Kidney (tissue), 14 donors: Measurements from ENCODE around the gene DNAJC9. TPM values are rescaled to one million over a fixed set of nuclear protein-coding genes. Genes with fewer than 3 reads are reported as not detected.
A peak's percentile ranks its signal among the peaks of the same experiment; 100 is the strongest.

Source experiments
- DNase-seq, 5 donors: peaks; one replicate each; pipeline ENCODE4 v3.0.0-alpha.2; 2013 to 2020
- FAIRE-seq: peaks from 2 replicates; lab custom pipeline; 2012; peaks lifted over from hg19 to GRCh38; lab: Jason Lieb, UNC
- H3K27ac ChIP-seq, 2 donors: one replicate each; pipeline ENCODE4 v1.7.0; 2013; ENCODE audit warnings: low read depth in 2 of 2, low read length in 2 of 2, inconsistent platforms in 1 of 2
- H3K27me3 ChIP-seq: one replicate; pipeline ENCODE4 v1.7.1; 2013; ENCODE audit warnings: low read length, inconsistent platforms; ENCODE audit not compliant: control insufficient read depth, insufficient read depth
- H3K36me3 ChIP-seq, 3 donors: one replicate each; pipeline versions ENCODE4 v1.7.0 to v1.7.1; 2013; ENCODE audit warnings: low read length in 3 of 3, control low read depth in 1 of 3, inconsistent platforms in 1 of 3; ENCODE audit not compliant: insufficient read depth in 3 of 3, control insufficient read depth in 2 of 3
- H3K4me1 ChIP-seq, 3 donors: one replicate each; pipeline versions ENCODE4 v1.7.0 to v1.7.1; 2013; ENCODE audit warnings: low read length in 3 of 3, inconsistent platforms in 1 of 3, low read depth in 1 of 3; ENCODE audit not compliant: control insufficient read depth in 2 of 3, insufficient read depth in 2 of 3
- H3K4me3 ChIP-seq, 3 donors: one replicate each; pipeline versions ENCODE4 v1.7.0 to v1.8.1; 2013; ENCODE audit warnings: low read length in 3 of 3, control low read depth in 1 of 3, inconsistent platforms in 1 of 3
- H3K9ac ChIP-seq, 3 donors: one replicate each; pipeline versions ENCODE4 v1.7.0 to v1.7.1; 2013; ENCODE audit warnings: low read length in 3 of 3, control low read depth in 1 of 3, inconsistent platforms in 1 of 3
- H3K9me3 ChIP-seq, 3 donors: one replicate each; pipeline versions ENCODE4 v1.7.0 to v1.7.1; 2013; ENCODE audit warnings: low read length in 3 of 3, control low read depth in 1 of 3, inconsistent platforms in 1 of 3; ENCODE audit not compliant: control insufficient read depth in 2 of 3, insufficient read depth in 1 of 3
- intact Hi-C: fragments of 100-400 bp; cut with DNase I; formaldehyde crosslinking; loops from one replicate; pipeline ENCODE4 v1.11.1; 2022
- polyA plus RNA-seq: library from polyadenylated mRNA; stranded (reverse); fragments of 350-450 nt; fragmentation: Illumina TruSeq; extraction: RNeasy Lipid Tissue Mini Kit (QIAGEN cat#74804); gene quantifications from one replicate; pipeline ENCODE4 v1.2.3, GENCODE V29; 2014; ENCODE audit warnings: low read depth, low replicate concordance; ENCODE audit not compliant: insufficient read depth
- total RNA-seq: library from RNA; stranded (reverse); fragmentation: NEBNext Ultra II Directional; extraction: Animal tissue kit (Norgen Biotek cat#: 25700); gene quantifications from one replicate; pipeline ENCODE4 v1.2.1, GENCODE V29; 2021
- TF ChIP-seq, protein P1 (sequence below): IDR thresholded peaks from 3 replicates; pipeline ENCODE4 v1.5.1; 2012; ENCODE audit warnings: mild to moderate bottlenecking, moderate library complexity, borderline replicate concordance; ENCODE audit not compliant: insufficient read depth; ENCODE audit errors: extremely low read depth
- donor health status: control.
- donor health status: control.
- donor health status: control.
- donor health status: control.
- donor health status: control.
- donor health status: DM: yes; HTN: yes; CAD: no.
- donor health status: Normal renal cell carcinoma (clear cell type).

The DNAJC9 gene
- total and polyA plus RNA-seq, 2 donors from 2014 or later, result 9.2 to 13.9 TPM

DNA sequence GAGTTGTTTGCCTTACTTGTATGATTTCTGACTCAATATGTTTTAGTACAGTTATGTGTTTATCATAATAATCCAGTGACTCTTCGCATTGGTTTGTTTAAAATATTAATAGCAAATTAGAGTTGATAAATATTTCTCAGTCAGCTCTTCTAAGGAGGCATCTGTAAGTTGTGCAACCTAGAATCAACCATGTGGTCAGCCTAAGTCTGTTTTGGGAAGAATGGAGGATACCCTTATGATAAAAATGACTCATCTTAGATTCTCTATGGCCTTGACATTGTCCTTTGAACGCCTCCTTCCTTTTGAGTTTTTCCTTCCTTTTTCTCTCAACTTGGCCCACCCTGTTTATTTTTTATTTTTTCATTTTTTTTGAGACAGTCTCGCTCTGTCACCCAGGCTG is 18.8 kb downstream of the DNAJC9 start:
- no peak for DNase-seq
- intact Hi-C loops, result no loop called here
- Histone ChIP-seq H3K9me3 (no peaks in the 10 kb centered on the region), H3K27ac (no peak overlapping the region), H3K36me3 (peaks cover 4 to 37% (median 8%) of the 10 kb centered on the region in 3 donors), H3K27me3 (no peaks in the 10 kb centered on the region), H3K4me3 (no peak overlapping the region), H3K4me1 (no peaks in the 10 kb centered on the region), H3K9ac (no peak overlapping the region)
- TF ChIP-seq, protein P1, sequence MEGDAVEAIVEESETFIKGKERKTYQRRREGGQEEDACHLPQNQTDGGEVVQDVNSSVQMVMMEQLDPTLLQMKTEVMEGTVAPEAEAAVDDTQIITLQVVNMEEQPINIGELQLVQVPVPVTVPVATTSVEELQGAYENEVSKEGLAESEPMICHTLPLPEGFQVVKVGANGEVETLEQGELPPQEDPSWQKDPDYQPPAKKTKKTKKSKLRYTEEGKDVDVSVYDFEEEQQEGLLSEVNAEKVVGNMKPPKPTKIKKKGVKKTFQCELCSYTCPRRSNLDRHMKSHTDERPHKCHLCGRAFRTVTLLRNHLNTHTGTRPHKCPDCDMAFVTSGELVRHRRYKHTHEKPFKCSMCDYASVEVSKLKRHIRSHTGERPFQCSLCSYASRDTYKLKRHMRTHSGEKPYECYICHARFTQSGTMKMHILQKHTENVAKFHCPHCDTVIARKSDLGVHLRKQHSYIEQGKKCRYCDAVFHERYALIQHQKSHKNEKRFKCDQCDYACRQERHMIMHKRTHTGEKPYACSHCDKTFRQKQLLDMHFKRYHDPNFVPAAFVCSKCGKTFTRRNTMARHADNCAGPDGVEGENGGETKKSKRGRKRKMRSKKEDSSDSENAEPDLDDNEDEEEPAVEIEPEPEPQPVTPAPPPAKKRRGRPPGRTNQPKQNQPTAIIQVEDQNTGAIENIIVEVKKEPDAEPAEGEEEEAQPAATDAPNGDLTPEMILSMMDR, result no peak
- FAIRE-seq, result no peak

DNA sequence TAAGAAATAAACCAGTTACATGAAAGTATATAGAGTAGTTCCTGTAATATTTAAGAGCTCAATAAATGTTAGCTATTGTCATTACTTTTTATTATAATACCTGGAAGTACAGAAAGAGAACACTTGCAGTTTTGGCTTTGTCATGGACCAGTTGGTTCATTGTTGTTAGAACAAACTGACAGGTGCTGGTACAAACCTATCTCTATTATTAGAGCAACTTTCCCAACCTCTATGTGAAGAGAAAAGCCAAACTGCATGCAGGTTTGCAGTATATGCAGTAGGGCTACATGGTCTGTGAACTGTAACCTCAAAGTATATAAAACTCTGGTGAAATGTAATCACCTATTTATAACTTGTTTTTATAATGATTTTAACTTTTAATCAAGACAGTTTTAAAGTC is 20.4 kb downstream of the DNAJC9 start:
- Histone ChIP-seq H3K9me3 (no peaks in the 10 kb centered on the region), H3K4me1 (no peaks in the 10 kb centered on the region), H3K4me3 (no peak overlapping the region), H3K27ac (no peak overlapping the region), H3K27me3 (no peaks in the 10 kb centered on the region), H3K36me3 (peaks cover 4 to 25% (median 8%) of the 10 kb centered on the region in 3 donors), H3K9ac (no peak overlapping the region)
- intact Hi-C loops, result no loop called here
- TF ChIP-seq, protein P1, result no peak
- FAIRE-seq (no peak), DNase-seq (no peak)

DNA sequence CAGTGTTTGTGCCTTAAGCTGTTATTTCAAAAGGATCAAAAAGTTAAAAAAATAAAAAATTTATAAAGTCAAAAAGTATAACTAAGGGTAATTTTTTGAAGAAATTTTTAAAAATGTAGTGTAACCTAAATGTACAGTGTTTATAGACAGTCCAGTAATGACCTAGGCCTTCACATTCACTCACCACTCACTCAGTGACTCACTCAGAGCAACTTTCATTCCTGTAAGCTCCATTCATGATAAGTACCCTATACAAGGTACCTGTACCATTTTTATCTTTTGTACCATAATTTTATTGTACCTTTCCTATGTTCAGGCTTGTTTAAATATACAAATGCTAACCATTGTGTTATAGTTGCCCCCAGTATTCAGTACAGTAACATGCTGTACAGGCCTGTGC is 21.5 kb downstream of the DNAJC9 start:
- TF ChIP-seq, protein P1, result no peak
- Histone ChIP-seq H3K27ac (no peak overlapping the region), H3K9me3 (no peaks in the 10 kb centered on the region), H3K27me3 (no peaks in the 10 kb centered on the region), H3K4me3 (no peak overlapping the region), H3K4me1 (no peaks in the 10 kb centered on the region), H3K9ac (no peak overlapping the region), H3K36me3 (peaks cover 4 to 16% (median 7%) of the 10 kb centered on the region in 3 donors)
- intact Hi-C loops, result no loop called here
- no peak for DNase-seq
- peak; percentile 60 for FAIRE-seq

DNA sequence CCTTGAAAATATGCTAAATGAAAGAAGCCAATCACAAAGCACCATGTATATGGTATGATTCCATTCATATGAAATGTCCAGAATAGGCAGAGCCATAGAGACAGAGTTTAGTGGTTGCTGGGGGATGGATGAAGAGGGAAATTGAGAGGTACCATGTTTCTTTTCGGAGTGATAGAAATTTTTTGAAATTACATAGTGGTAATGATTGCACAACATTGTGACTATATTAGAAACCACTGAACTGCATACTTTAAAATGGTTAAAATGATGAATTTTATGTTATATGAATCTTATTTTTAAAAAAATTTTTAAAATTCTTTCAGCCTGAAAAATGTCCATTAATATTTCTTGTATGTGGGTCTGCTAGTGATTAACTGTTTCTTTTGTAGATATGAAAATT is 26.1 kb downstream of the DNAJC9 start:
- Histone ChIP-seq H3K9ac (no peak overlapping the region), H3K27ac (no peak overlapping the region), H3K36me3 (peaks cover 6 to 19% (median 11%) of the 10 kb centered on the region in 3 donors), H3K4me1 (no peaks in the 10 kb centered on the region), H3K4me3 (no peak overlapping the region), H3K27me3 (no peaks in the 10 kb centered on the region), H3K9me3 (no peaks in the 10 kb centered on the region)
- TF ChIP-seq, protein P1, result no peak
- intact Hi-C loops, result no loop called here
- DNase-seq (no peak), FAIRE-seq (no peak)
